Measurements from ENCODE around the gene SELENBP1.

Gene SELENBP1

DNA sequence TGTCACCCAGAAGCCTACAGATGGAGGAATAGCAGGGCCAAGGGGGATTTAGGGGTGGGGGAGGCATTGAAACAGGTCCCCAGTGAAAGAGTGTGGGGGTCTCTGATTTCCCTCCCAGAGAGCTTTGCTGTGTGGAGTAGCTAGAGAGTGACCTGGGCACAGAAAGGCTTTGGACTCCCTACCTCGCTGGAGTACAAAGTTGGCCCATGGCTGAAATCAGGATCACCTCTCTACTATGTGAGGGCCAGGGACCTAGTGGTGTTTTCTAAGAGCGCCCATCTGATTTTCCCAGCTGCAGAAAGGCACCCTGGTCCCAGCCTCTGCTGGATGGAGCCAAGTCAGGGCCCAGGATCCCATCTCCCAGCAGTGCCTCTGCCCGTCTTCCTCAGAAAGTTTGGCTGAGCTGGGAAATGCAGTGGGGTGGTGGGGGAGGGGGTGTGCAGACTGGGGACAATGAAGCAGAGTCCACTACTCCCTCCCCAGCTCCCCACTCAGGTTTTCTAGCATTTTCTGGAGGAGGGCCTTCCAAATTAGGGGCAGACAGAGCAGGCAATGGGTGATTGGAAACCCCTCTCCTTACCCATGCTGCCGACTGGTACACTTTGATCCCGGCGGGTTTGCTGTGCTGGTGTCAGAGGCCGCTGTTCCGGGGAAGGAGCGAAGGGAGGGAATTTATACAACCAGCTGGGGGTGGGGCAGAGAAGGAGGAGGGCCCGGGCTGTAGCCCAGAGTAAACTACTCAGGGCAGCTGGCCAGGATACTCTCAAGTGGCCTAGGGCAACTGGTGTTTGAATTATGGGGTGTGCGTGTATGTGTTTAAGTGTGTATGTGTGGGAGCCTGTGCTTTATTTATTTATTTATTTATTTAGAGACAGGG is at the start of gene SELENBP1:
TSS of gene SELENBP1 (minus strand) at position 648 of the 877 bp plus-strand sequence. CDS start at position 584, 64 bp downstream.
- no peak within 1 kb of the TSS for H3K4me3 Mint-ChIP-seq
- H3K4me1 Mint-ChIP-seq: no peaks in the 10 kb centered on the region
- H3K27ac Mint-ChIP-seq: no peak within 1 kb of the TSS
- DNase-seq: no peak
- H3K27me3 Mint-ChIP-seq: peaks cover 23% of the 10 kb centered on the region
- CTCF ChIA-PET: interaction anchor here (0.6 kb wide), 1 partner anchor 210 kb away, joined by 3 read pairs; no protein-coding TSS in a partner anchor
- no peaks in the 10 kb centered on the region for H3K36me3 Mint-ChIP-seq
- H3K9me3 Mint-ChIP-seq: no peaks in the 10 kb centered on the region

DNA sequence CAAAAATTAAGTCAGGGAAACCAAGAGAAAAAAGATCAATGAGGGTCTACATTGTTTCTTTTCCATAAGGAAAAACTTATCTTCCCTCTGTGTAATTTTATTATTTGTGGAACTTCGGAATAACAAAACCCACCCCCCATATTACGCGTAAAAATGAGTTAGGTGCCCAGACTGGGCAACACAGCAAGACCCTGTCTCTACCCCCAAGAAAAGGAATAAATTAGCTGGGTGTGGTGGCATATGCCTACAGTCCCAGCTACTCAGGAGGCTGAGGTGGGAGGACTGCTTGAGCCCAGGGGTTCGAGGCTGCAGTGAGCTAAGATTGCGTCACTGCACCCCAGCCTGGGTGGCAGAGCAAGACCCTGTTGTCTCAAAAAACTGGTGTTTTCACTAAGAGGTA is 47.3 kb upstream of the SELENBP1 start:
- Mint-ChIP-seq H3K4me3 (no peak overlapping the region), H3K9me3 (no peaks in the 10 kb centered on the region), H3K36me3 (peaks cover 45% of the 10 kb centered on the region), H3K4me1 (no peaks in the 10 kb centered on the region), H3K27me3 (no peaks in the 10 kb centered on the region), H3K27ac (no peak overlapping the region)
- DNase-seq: no peak
- CTCF ChIA-PET: no interaction called here

DNA sequence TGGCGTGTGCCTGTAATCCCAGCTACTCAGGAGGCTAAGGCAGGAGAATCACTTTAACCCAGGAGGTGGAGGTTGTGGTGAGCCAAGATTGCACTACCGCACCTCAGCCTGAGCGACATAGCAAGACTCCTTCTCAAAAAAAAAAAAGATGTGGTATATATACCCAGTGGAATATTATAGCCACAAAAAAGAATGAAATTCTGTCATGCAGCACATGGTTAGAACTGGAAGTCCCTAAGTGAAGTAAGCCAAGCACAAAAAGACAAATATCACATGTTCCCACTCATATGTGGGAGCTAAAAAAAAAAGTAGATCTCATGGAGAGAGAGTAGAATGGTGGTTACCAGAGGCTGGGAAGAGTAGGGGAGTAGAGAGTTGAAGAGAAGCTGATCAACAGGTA is 45.6 kb upstream of the SELENBP1 start:
- Mint-ChIP-seq H3K9me3 (no peaks in the 10 kb centered on the region), H3K4me3 (no peak overlapping the region), H3K27ac (no peak overlapping the region), H3K4me1 (no peaks in the 10 kb centered on the region), H3K27me3 (no peaks in the 10 kb centered on the region), H3K36me3 (peaks cover 39% of the 10 kb centered on the region)
- CTCF ChIA-PET: interaction anchor here (0.7 to 1.0 kb wide), 4 partner anchors 26 to 169 kb away, joined by 3 to 4 read pairs (median 3); partner anchors contain the start of gene ZNF687
- DNase-seq: no peak

DNA sequence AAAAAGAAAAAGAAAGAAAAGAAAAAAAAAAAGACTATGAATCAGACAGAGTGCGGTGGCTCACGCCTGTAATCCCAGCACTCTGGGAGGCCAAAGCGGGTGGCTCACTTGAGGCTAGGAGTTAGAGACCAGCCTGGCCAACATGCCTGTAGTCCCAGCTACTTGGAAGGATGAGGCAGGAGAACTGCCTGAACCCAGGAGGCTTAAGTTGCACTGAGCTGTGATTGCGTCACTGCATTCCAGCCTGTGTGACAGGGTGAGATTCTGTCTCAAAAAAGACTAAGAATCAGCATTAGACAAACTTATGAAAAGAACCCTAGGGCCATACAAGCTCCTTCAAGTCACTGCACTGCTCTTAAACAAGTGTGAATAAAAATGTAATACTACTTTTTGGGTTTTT is 43.7 kb upstream of the SELENBP1 start:
- Mint-ChIP-seq H3K27ac (no peak overlapping the region), H3K27me3 (no peaks in the 10 kb centered on the region), H3K4me1 (no peaks in the 10 kb centered on the region), H3K4me3 (no peak overlapping the region), H3K9me3 (no peaks in the 10 kb centered on the region), H3K36me3 (peaks cover 40% of the 10 kb centered on the region)
- CTCF ChIA-PET: no interaction called here
- no peak for DNase-seq

DNA sequence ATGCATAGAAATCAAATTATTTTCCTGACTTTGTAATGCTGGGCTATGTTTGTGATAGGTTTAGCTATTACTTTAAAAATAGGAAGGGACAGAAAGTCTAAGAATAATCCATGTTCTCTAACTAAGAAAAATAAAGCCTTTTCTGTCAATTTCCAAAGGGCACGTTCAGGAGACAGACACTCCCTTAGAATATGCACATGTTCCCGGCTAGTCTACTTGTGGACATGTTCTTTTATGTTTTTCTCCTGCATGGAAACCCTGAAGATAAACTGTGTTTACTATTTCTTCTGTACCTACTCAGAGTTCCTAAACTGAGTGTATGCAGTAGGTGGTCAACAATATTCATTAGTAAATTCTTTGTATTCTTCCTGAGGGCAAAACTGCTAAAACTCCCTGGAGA is 39.4 kb upstream of the SELENBP1 start:
- Mint-ChIP-seq H3K27ac (no peak overlapping the region), H3K27me3 (no peaks in the 10 kb centered on the region), H3K9me3 (no peaks in the 10 kb centered on the region), H3K4me1 (no peaks in the 10 kb centered on the region), H3K4me3 (no peak overlapping the region), H3K36me3 (peaks cover 57% of the 10 kb centered on the region)
- no peak for DNase-seq
- CTCF ChIA-PET: no interaction called here

DNA sequence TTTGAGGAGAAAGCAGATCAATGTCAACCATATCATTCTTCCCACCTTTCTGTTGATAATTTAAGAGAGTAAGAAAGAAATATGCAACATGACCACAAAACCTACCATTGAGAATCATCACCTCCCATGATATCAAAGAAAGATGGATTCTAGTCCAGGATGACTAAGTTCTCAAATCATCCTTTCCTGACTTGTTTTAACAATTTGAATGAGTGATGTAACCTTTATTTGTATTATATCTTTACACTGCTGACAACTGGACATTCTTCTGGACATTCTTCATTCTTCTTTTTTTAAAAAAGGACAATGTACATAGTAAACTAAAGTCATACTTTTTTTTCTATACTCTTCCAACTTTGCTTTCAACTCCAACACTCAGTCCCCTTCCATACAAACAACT is 36.4 kb upstream of the SELENBP1 start:
- no peak overlapping the region for H3K27ac Mint-ChIP-seq
- CTCF ChIA-PET: no interaction called here

DNA sequence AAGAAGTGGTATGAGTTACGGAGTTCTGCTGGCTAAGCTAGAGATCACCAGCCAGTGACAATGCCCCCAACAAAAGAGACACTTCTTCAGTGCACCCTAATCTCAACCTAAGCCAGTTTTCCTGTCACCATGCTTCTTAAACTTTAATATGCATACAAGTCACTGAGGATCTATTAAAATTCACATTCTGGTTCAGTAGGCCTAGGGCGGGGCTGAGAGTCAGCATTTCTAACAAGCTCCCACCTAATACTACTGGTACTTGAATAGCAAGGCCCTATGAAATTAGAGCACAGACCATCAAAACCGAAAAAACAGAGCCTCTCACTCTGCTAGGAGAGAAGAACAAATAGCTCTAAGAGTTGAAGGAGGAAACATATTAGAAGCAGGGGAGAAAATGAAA is 34.8 kb upstream of the SELENBP1 start:
- DNase-seq: no peak
- CTCF ChIA-PET: interaction anchor here (1.3 kb wide), 1 partner anchor 107 kb away, joined by 4 read pairs; no protein-coding TSS in a partner anchor
- Mint-ChIP-seq H3K9me3 (no peaks in the 10 kb centered on the region), H3K36me3 (peaks cover 67% of the 10 kb centered on the region), H3K27me3 (no peaks in the 10 kb centered on the region), H3K4me1 (peaks cover 2% of the 10 kb centered on the region), H3K4me3 (no peak overlapping the region), H3K27ac (peak overlapping the region; percentile 14)

More for the DNA sequence above, 36.4 kb upstream of the SELENBP1 start:
- H3K27me3 Mint-ChIP-seq: no peaks in the 10 kb centered on the region
- H3K36me3 Mint-ChIP-seq: peaks cover 62% of the 10 kb centered on the region
- no peaks in the 10 kb centered on the region for H3K9me3 Mint-ChIP-seq
- H3K4me1 Mint-ChIP-seq: no peaks in the 10 kb centered on the region
- no peak for DNase-seq
- no peak overlapping the region for H3K4me3 Mint-ChIP-seq

DNA sequence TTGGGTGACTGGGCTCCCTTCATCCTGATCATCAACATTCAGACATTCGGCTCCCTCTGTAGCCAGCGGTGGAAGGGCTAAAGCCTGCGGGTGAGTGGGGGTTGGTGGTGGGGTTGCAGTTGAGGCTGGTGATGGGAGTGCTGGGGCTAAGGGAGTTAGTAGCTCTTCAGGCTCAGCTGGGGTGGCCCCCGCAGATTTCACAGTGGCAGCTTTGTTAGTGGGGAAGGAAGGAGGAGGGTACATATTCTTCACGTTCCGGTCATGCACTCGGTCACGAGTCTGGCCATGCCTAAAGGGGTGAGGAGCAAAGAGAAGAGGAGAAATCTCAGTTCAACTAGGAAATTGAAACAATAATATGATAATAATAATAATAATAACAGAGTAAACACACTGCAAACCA is 33.7 kb upstream of the SELENBP1 start:
- no peaks in the 10 kb centered on the region for H3K27me3 Mint-ChIP-seq
- peaks cover 69% of the 10 kb centered on the region for H3K36me3 Mint-ChIP-seq
- no peak for DNase-seq
- peaks cover 8% of the 10 kb centered on the region for H3K4me1 Mint-ChIP-seq
- no peak overlapping the region for H3K4me3 Mint-ChIP-seq
- CTCF ChIA-PET: interaction anchor here (1.0 kb wide), 1 partner anchor 115 kb away, joined by 3 read pairs; no protein-coding TSS in a partner anchor
- H3K9me3 Mint-ChIP-seq: no peaks in the 10 kb centered on the region
- no peak overlapping the region for H3K27ac Mint-ChIP-seq

DNA sequence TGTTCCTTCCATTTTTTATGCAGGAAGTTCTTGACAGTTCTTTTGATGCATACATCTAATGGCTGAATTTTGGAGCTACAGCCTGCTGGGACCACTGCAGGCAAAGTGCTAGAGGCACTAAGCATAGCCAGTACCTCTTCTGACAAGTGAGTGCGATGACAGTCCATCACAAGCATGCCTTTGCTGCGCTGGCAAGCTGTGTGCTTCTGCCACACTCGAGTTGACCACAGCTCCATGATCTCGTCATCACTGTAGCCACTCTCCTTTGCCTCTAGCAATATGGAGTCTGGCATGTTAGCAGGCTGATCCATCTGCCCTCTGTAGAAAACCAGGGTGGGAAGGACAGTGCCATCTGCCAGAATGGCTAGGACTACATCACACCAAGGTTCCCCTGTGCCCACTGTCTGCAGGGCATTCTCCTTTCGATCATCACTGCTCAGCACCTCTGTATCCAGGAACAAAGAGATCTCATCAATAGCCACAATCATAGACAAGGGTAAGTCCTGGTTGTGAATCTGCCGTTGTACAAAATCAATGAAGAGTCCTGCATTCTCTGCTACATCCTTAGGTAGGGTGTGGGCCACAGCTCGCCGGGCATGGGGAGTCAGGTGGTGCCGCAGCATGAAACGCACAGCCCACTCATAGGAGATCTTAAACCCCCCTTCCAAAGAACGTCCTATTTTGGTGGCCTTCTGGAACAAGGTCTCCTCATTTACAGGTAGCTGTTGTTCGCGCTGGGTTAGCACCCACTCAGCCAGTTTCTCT is 32.9 kb upstream of the SELENBP1 start:
- H3K4me1 Mint-ChIP-seq: peaks cover 16% of the 10 kb centered on the region
- no peak overlapping the region for H3K4me3 Mint-ChIP-seq
- no peak for DNase-seq
- CTCF ChIA-PET: interaction anchor here (1.0 to 1.3 kb wide), 4 partner anchors 39 to 431 kb away, joined by 3 to 4 read pairs (median 4); no protein-coding TSS in a partner anchor
- H3K27me3 Mint-ChIP-seq: no peaks in the 10 kb centered on the region
- no peak overlapping the region for H3K27ac Mint-ChIP-seq
- H3K36me3 Mint-ChIP-seq: peaks cover 67% of the 10 kb centered on the region
- no peaks in the 10 kb centered on the region for H3K9me3 Mint-ChIP-seq

DNA sequence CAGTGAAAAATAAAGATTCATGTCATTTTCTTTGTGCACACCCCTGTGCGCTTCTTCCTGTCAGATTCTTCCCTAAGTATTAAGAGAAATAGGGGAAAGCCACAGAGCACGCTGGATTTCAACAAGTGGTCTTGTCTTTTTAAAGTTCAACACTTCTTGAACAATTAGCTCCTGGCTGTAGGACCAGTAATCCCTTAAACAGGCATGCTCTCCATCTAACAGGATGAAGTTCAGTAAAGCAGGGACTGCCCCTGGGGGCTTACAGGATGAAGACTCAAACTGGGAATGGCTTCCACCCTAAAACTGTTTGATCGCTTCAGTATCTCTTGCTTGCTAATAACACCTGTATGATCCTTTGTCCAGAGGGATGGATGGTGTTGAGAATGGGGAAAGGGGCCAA is 31.1 kb upstream of the SELENBP1 start:
- no peak overlapping the region for H3K4me3 Mint-ChIP-seq
- H3K27me3 Mint-ChIP-seq: no peaks in the 10 kb centered on the region
- peaks cover 60% of the 10 kb centered on the region for H3K36me3 Mint-ChIP-seq
- CTCF ChIA-PET: no interaction called here
- peaks cover 26% of the 10 kb centered on the region for H3K4me1 Mint-ChIP-seq
- no peak overlapping the region for H3K27ac Mint-ChIP-seq
- no peak for DNase-seq
- no peaks in the 10 kb centered on the region for H3K9me3 Mint-ChIP-seq

DNA sequence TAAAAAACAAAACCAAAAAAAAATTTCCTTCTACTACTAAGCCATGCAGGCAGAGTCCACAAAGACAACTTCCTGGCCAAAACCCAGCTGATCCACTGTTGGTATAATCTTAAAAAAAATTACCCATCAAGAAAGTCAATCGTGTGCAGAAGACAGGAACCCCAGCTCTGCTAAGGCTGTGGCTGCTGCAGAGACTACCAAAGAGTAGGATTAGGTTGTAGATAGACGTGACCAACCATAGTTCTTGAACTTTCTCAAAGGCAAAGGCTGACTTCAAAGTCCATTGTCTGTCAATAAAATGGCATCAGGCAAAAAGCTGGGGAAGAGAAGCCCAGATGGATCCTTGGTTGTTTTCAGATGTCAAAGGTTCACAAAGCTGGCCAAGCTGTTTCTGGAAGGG is 30.3 kb upstream of the SELENBP1 start:
- Mint-ChIP-seq H3K4me3 (no peak overlapping the region), H3K27ac (no peak overlapping the region), H3K36me3 (peaks cover 59% of the 10 kb centered on the region), H3K9me3 (no peaks in the 10 kb centered on the region), H3K27me3 (no peaks in the 10 kb centered on the region), H3K4me1 (peaks cover 31% of the 10 kb centered on the region)
- DNase-seq: no peak
- CTCF ChIA-PET: no interaction called here

DNA sequence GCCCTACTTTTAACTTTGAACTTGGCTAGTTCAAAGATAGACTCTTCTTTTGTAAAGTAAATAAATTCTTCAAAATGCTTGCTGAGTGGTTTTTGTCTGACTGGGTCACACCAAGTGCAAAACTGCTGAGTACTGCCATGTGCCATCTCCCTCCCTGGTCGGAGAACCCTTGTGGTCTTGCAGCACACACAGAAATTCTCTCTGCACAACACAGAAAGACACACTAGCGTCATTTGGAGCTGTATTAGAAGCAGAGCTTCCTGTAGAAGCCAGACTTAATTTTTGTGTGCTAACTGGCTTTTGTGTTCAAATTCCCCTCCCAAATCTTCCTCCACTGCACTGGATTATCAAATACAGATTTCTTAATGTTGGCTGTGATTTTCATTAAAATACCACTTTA is 29.4 kb upstream of the SELENBP1 start:
- H3K9me3 Mint-ChIP-seq: no peaks in the 10 kb centered on the region
- H3K27me3 Mint-ChIP-seq: peaks cover 4% of the 10 kb centered on the region
- H3K4me3 Mint-ChIP-seq: no peak overlapping the region
- no peak for DNase-seq
- H3K36me3 Mint-ChIP-seq: peaks cover 54% of the 10 kb centered on the region
- H3K27ac Mint-ChIP-seq: peak overlapping the region; percentile 53
- CTCF ChIA-PET: no interaction called here
- H3K4me1 Mint-ChIP-seq: peaks cover 31% of the 10 kb centered on the region

DNA sequence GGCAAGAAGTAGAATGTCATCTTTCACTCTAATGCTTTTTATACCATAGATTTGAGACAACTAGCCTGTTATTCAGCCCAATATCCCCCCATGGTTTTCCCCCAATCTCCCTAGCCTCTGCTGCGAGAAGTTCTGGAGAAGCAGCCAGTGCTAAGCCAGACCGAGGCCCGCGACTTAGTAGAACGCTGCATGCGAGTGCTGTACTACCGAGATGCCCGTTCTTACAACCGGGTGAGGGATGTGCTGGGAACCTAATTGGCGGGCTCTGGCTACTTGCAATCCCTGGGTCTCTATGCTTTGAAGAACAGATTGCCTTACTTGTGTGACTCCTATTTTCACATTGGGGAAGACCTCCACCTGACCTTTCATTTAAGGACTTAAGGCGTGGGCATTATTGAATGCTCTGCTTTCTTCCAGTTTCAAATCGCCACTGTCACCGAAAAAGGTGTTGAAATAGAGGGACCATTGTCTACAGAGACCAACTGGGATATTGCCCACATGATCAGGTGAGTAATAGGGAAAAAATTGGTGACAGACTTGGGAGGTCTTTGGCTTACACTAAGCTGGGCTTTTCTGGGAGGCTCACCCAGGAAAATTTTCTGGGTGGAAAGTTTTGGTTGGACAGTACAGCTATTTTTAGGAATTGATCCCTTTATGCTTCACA is 28.8 kb upstream of the SELENBP1 start:
- CTCF ChIA-PET: no interaction called here
- peaks cover 8% of the 10 kb centered on the region for H3K27me3 Mint-ChIP-seq
- H3K4me3 Mint-ChIP-seq: peak overlapping the region; percentile 81
- peaks cover 31% of the 10 kb centered on the region for H3K4me1 Mint-ChIP-seq
- no peak for DNase-seq
- H3K9me3 Mint-ChIP-seq: no peaks in the 10 kb centered on the region
- peaks cover 49% of the 10 kb centered on the region for H3K36me3 Mint-ChIP-seq
- H3K27ac Mint-ChIP-seq: peak overlapping the region; percentile 97
